ENCODE data around the gene FILIP1.

DNA sequence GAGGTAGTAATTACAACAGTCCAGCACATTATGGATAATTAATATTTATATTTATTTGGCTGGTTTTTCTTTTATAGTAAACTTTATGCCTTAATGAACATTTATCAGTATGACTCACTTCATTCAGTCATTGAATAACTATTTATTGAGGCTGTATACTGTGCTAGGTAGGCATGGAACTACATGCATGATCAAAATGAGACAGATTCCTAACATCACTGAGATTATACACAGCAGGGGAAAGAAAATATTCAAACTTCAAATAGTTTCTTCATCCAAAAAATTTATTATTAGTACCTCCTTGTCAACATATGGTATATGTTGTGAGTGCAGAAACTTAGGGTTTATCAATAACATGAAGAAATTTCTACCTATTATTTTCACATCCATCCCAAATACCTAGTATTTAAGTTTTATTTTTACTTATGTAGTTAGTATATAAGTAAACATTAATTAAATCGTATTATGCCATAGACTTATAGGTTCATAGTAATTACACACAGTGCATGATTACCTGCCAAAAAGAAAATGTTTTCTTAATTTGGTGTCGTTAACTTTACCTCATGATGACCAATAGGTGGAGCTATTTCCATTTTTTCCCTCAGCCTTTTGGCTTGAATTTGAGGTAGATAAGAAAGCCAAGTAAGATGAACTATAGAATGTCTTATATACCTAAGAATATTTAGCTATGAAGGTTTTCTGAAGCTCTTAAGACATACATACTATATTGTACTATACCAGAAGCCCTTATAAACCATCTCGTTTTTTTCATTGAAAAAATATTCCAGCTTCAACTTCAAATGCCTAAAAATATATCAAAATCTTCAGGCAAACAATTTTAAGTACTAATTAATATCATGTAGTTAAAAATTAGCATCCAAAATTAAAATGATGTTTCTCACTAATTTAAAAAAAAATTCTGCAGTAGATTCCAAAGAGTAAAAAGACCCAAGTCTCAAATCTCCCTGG, 196.5 kb downstream of the FILIP1 start:
- TF ChIP-seq, protein P1, sequence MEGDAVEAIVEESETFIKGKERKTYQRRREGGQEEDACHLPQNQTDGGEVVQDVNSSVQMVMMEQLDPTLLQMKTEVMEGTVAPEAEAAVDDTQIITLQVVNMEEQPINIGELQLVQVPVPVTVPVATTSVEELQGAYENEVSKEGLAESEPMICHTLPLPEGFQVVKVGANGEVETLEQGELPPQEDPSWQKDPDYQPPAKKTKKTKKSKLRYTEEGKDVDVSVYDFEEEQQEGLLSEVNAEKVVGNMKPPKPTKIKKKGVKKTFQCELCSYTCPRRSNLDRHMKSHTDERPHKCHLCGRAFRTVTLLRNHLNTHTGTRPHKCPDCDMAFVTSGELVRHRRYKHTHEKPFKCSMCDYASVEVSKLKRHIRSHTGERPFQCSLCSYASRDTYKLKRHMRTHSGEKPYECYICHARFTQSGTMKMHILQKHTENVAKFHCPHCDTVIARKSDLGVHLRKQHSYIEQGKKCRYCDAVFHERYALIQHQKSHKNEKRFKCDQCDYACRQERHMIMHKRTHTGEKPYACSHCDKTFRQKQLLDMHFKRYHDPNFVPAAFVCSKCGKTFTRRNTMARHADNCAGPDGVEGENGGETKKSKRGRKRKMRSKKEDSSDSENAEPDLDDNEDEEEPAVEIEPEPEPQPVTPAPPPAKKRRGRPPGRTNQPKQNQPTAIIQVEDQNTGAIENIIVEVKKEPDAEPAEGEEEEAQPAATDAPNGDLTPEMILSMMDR (IDR thresholded peaks at IDR 0.05 in 4 of 5, conservative IDR thresholded peaks at IDR 0.05 in 1 of 5) = peak; percentile 58 to 79 (median 67)
- TF ChIP-seq POLR2A (IDR thresholded peaks at IDR 0.05) = no peak
